ENCODE data around the gene CEBPB.

CEBPB gene

DNA sequence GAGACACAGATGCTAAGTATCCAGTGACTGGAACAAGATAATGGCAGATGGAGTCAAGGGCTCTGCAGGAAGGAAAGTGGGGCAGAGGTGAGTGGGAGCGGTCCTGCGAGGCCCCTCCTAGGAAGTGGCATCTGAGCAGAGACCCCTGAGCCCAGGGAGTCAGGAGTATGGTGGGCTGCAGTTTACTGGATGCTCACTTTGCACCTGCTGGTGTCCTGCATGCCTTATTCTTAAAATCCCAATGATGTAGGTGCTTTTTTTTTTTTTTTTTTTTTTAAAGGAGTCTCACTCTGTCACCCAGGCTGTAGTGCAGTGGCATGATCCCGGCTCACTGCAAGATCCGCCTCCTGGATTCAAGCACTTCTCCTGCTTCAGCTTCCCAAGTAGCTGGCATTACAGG lies 5.6 kb downstream of the CEBPB start:
- TF ChIP-seq REST (IDR thresholded peaks at IDR 0.05; ENCODE audit: insufficient read depth in 1 of 2, low read depth in 2 of 2, low read length in 2 of 2) = no peak
- no peak for TF ChIP-seq SIN3A (IDR thresholded peaks at IDR 0.05; ENCODE audit: borderline replicate concordance, insufficient read depth, low read length)
- TF ChIP-seq FOXP2 (optimal IDR thresholded peaks at IDR 0.05; ENCODE audit: borderline replicate concordance, extremely low read depth, extremely low read length, insufficient read depth) = no peak
- no peak for TF ChIP-seq POLR2AphosphoS5 (IDR thresholded peaks at IDR 0.05; ENCODE audit: low read depth, low read length)
- TF ChIP-seq TAF1 (IDR thresholded peaks at IDR 0.05; ENCODE audit: borderline replicate concordance, insufficient read depth, low read length) = no peak

DNA sequence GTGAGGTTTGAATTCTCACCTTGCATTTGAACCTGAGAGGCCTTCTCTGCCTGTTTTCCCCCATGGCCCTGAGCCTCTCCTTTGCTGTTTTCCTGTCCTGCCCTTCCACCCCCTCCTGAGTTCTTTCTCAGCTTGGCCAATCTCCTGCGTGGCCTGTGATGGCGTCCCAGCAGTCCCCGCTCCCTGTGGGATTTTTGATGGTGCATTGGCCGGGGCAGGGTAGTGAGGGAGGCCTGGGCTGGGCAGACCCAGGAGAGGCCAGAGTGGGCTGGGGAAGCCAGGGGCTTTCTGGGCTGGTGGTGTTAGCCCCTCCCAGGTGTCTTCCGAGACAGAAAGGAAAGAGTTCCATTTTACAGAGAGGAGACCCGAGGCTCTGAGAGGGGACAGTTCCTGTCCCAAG lies 6.3 kb downstream of the CEBPB start:
- no peak for TF ChIP-seq TAF1 (IDR thresholded peaks at IDR 0.05; ENCODE audit: borderline replicate concordance, insufficient read depth, low read length)
- no peak for TF ChIP-seq FOXP2 (optimal IDR thresholded peaks at IDR 0.05; ENCODE audit: borderline replicate concordance, extremely low read depth, extremely low read length, insufficient read depth)
- no peak for TF ChIP-seq REST (IDR thresholded peaks at IDR 0.05; ENCODE audit: insufficient read depth in 1 of 2, low read depth in 2 of 2, low read length in 2 of 2)
- TF ChIP-seq POLR2AphosphoS5 (IDR thresholded peaks at IDR 0.05; ENCODE audit: low read depth, low read length) = no peak
- TF ChIP-seq SIN3A (IDR thresholded peaks at IDR 0.05; ENCODE audit: borderline replicate concordance, insufficient read depth, low read length) = no peak

GRCh38 chr20:50197463-50198179 lies 7.0 kb downstream of the CEBPB start:
- TF ChIP-seq FOXP2 (optimal IDR thresholded peaks at IDR 0.05; ENCODE audit: borderline replicate concordance, extremely low read depth, extremely low read length, insufficient read depth) = no peak
- no peak for TF ChIP-seq POLR2AphosphoS5 (IDR thresholded peaks at IDR 0.05; ENCODE audit: low read depth, low read length)
- no peak for TF ChIP-seq REST (IDR thresholded peaks at IDR 0.05; ENCODE audit: insufficient read depth in 1 of 2, low read depth in 2 of 2, low read length in 2 of 2)
- TF ChIP-seq SIN3A (IDR thresholded peaks at IDR 0.05; ENCODE audit: borderline replicate concordance, insufficient read depth, low read length) = no peak
- TF ChIP-seq TAF1 (IDR thresholded peaks at IDR 0.05; ENCODE audit: borderline replicate concordance, insufficient read depth, low read length) = no peak

- TF ChIP-seq POLR2AphosphoS5 (IDR thresholded peaks at IDR 0.05; ENCODE audit: low read depth, low read length) (no peak), REST (IDR thresholded peaks at IDR 0.05; ENCODE audit: insufficient read depth in 1 of 2, low read depth in 2 of 2, low read length in 2 of 2) (no peak), FOXP2 (optimal IDR thresholded peaks at IDR 0.05; ENCODE audit: borderline replicate concordance, extremely low read depth, extremely low read length, insufficient read depth) (no peak), SIN3A (IDR thresholded peaks at IDR 0.05; ENCODE audit: borderline replicate concordance, insufficient read depth, low read length) (no peak), TAF1 (IDR thresholded peaks at IDR 0.05; ENCODE audit: borderline replicate concordance, insufficient read depth, low read length) (no peak)
Observed at GRCh38 chr20:50198180-50198666, 7.6 kb downstream of the CEBPB start.
